HEK293 (cell line): ENCODE results near the gene FXR1.

Experiments
- CTCF ChIA-PET: fragments of 350-600 bp; formaldehyde crosslinking; extraction: SDS; loops from one replicate; lab custom pipeline; 2021; ENCODE audit warnings: antibody characterized with exemption; lab: Yijun Ruan, JAX
- POLR2A ChIA-PET: fragments of 300-600 bp; formaldehyde crosslinking; extraction: SDS; loops from one replicate; lab custom pipeline; 2020; ENCODE audit warnings: antibody characterized with exemption, inconsistent platforms; lab: Yijun Ruan, JAX
- H3K27ac ChIP-seq: fragments of 200-500 bp; sonication (Bioruptor generic); 2 replicates; pipeline ENCODE4 v1.5.1; 2014; ENCODE audit warnings: low read depth, low read length, control low read depth, inconsistent platforms; ENCODE audit errors: extremely low read depth
- H3K36me3 ChIP-seq, 2 experiments: fragments of 200-500 bp in 1 of 2; sonication (Bioruptor generic) in 1 of 2; 1 replicate in 1 of 2; 2 replicates in 1 of 2; pipeline ENCODE4 v1.5.1; 2014 to 2017; ENCODE audit warnings: inconsistent platforms in 2 of 2, low read length in 2 of 2; ENCODE audit not compliant: control insufficient read depth in 2 of 2, insufficient read depth in 1 of 2
- H3K4me1 ChIP-seq: fragments of 200-500 bp; sonication (Bioruptor generic); 2 replicates; pipeline ENCODE4 v1.5.1; 2014; ENCODE audit warnings: mild to moderate bottlenecking, low read length, inconsistent platforms; ENCODE audit not compliant: control insufficient read depth, insufficient read depth
- H3K4me3 ChIP-seq: 2 replicates; pipeline ENCODE4 v1.5.1; 2011; ENCODE audit warnings: low read depth, mild to moderate bottlenecking, control low read depth, low read length, moderate library complexity
- H3K9me3 ChIP-seq: fragments of 200-500 bp; sonication (Bioruptor generic); 2 replicates; pipeline ENCODE4 v1.5.1; 2014; ENCODE audit warnings: low read depth, low read length, inconsistent platforms; ENCODE audit not compliant: control insufficient read depth, insufficient read depth
- OSR2 ChIP-seq: fragments of 450-650 bp; formaldehyde crosslinking; IDR thresholded peaks from 2 replicates; pipeline ENCODE4 v1.5.1; 2016; ENCODE audit warnings: missing biosample characterization, missing genetic modification characterization
- ZNF292 ChIP-seq: fragments of 450-650 bp; formaldehyde crosslinking; IDR thresholded peaks from 2 replicates; pipeline ENCODE4 v1.5.1; 2016; ENCODE audit warnings: low read depth, missing biosample characterization, missing genetic modification characterization, borderline replicate concordance
- ZNF366 ChIP-seq: fragments of 450-650 bp; formaldehyde crosslinking; conservative IDR thresholded peaks from 2 replicates; pipeline ENCODE4 v1.5.1; 2016; ENCODE audit warnings: missing biosample characterization, missing genetic modification characterization
- ZNF501 ChIP-seq: fragments of 450-650 bp; formaldehyde crosslinking; IDR thresholded peaks from 2 replicates; pipeline ENCODE4 v1.5.1; 2016; ENCODE audit warnings: missing biosample characterization, missing genetic modification characterization
- ZNF530 ChIP-seq: fragments of 450-650 bp; formaldehyde crosslinking; IDR thresholded peaks from 2 replicates; pipeline ENCODE4 v1.5.1; 2016; ENCODE audit warnings: low read depth, missing biosample characterization, missing genetic modification characterization
- ZNF610 ChIP-seq: fragments of 450-650 bp; formaldehyde crosslinking; IDR thresholded peaks from 2 replicates; pipeline ENCODE4 v1.5.1; 2016; ENCODE audit warnings: missing biosample characterization, missing genetic modification characterization, borderline replicate concordance
- ZNF654 ChIP-seq: fragments of 450-650 bp; formaldehyde crosslinking; IDR thresholded peaks from 2 replicates; pipeline ENCODE4 v1.5.1; 2016; ENCODE audit warnings: low read depth, missing biosample characterization, missing genetic modification characterization
- ZNF785 ChIP-seq: fragments of 450-650 bp; formaldehyde crosslinking; IDR thresholded peaks from 2 replicates; pipeline ENCODE4 v1.5.1; 2016; ENCODE audit warnings: missing biosample characterization, missing genetic modification characterization
- ZNF837 ChIP-seq: fragments of 450-650 bp; formaldehyde crosslinking; IDR thresholded peaks from 2 replicates; pipeline ENCODE4 v1.5.1; 2016; ENCODE audit warnings: missing biosample characterization, missing genetic modification characterization
- TF ChIP-seq, protein P1 (sequence below): fragments of 450-650 bp; formaldehyde crosslinking; IDR thresholded peaks from 2 replicates; pipeline ENCODE4 v1.5.1; 2016; ENCODE audit warnings: missing biosample characterization, missing genetic modification characterization, low read depth
- TF ChIP-seq, protein P2 (sequence below): sonication (generic); formaldehyde crosslinking; IDR thresholded peaks from 2 replicates; pipeline ENCODE4 v1.8.1; 2022; ENCODE audit warnings: mild to moderate bottlenecking, moderate library complexity, missing genetic modification reagents
- TF ChIP-seq, protein P3 (sequence below): fragments of 450-650 bp; formaldehyde crosslinking; IDR thresholded peaks from 2 replicates; pipeline ENCODE4 v1.5.1; 2016; ENCODE audit warnings: missing biosample characterization, missing genetic modification characterization, borderline replicate concordance
- TF ChIP-seq, protein P4 (sequence below): fragments of 450-650 bp; formaldehyde crosslinking; IDR thresholded peaks from 2 replicates; pipeline ENCODE4 v1.5.1; 2016; ENCODE audit warnings: missing biosample characterization, missing genetic modification characterization, borderline replicate concordance

FXR1 gene

DNA sequence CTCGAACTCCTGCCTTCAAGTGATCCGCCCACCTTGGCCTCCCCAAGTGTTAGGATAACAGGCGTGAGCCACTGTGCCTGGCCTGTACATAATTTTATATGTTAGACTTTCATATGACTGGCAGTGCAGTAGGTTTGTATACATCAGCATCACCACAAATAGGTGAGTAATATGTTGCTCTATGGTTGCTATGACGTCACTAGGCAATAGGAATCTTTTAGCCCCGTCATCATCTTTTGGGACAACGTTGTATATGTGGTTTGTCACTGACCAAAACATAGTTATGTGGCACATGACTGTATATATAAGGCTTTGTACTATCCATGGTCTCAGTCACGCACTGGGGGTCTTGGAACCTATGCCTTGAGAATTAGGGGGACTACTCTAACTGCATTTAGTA, 94.1 kb downstream of the FXR1 start:
- no peak overlapping the region for H3K4me3 ChIP-seq
- H3K4me1 ChIP-seq = no peaks in the 10 kb centered on the region
- ChIA-PET CTCF (no interaction called here), POLR2A (no interaction called here)
- H3K36me3 ChIP-seq = no peaks in the 10 kb centered on the region
- H3K27ac ChIP-seq = no peak overlapping the region
- H3K9me3 ChIP-seq = no peaks in the 10 kb centered on the region
- TF ChIP-seq ZNF366 (tag by site-specific recombination) (no peak), ZNF530 (tag by site-specific recombination) (no peak)
- TF ChIP-seq, protein P1, sequence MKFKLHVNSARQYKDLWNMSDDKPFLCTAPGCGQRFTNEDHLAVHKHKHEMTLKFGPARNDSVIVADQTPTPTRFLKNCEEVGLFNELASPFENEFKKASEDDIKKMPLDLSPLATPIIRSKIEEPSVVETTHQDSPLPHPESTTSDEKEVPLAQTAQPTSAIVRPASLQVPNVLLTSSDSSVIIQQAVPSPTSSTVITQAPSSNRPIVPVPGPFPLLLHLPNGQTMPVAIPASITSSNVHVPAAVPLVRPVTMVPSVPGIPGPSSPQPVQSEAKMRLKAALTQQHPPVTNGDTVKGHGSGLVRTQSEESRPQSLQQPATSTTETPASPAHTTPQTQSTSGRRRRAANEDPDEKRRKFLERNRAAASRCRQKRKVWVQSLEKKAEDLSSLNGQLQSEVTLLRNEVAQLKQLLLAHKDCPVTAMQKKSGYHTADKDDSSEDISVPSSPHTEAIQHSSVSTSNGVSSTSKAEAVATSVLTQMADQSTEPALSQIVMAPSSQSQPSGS (tag by site-specific recombination) = 0 out of 2 replicates have a peak, but pooled peaks have one; percentile 19
- TF ChIP-seq, protein P2, sequence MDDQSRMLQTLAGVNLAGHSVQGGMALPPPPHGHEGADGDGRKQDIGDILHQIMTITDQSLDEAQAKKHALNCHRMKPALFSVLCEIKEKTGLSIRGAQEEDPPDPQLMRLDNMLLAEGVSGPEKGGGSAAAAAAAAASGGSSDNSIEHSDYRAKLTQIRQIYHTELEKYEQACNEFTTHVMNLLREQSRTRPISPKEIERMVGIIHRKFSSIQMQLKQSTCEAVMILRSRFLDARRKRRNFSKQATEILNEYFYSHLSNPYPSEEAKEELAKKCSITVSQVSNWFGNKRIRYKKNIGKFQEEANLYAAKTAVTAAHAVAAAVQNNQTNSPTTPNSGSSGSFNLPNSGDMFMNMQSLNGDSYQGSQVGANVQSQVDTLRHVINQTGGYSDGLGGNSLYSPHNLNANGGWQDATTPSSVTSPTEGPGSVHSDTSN (CRISPR knock-in tag) = no peak

DNA sequence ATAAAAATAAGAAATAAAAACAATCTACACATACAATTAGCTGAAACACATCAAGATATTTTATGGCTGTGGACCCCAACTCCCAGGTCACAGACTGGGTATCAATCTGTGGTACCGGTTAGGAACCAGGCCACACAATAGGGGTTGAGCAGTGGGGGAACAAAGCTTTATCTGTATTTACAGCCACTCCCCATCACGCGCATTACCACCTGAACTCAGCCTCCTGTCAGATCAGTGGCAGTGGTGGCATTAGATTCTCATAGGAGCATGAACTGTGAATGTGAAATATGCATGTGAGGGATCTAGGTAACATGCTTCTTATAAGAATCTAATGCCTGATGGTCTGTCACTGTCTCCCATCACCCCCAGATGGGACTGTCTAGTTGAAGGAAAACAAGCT, 94.8 kb downstream of the FXR1 start:
- Histone ChIP-seq H3K4me1 (no peaks in the 10 kb centered on the region), H3K4me3 (no peak overlapping the region), H3K27ac (no peak overlapping the region), H3K36me3 (no peaks in the 10 kb centered on the region), H3K9me3 (no peaks in the 10 kb centered on the region)
- CTCF ChIA-PET = no interaction called here
- TF ChIP-seq ZNF654 (no peak), ZNF292 (tag by site-specific recombination) (no peak), ZNF610 (tag by site-specific recombination) (peak; percentile 91), ZNF785 (tag by site-specific recombination) (no peak), ZNF837 (no peak), OSR2 (no peak), ZNF501 (tag by site-specific recombination) (no peak)
- TF ChIP-seq, protein P3, sequence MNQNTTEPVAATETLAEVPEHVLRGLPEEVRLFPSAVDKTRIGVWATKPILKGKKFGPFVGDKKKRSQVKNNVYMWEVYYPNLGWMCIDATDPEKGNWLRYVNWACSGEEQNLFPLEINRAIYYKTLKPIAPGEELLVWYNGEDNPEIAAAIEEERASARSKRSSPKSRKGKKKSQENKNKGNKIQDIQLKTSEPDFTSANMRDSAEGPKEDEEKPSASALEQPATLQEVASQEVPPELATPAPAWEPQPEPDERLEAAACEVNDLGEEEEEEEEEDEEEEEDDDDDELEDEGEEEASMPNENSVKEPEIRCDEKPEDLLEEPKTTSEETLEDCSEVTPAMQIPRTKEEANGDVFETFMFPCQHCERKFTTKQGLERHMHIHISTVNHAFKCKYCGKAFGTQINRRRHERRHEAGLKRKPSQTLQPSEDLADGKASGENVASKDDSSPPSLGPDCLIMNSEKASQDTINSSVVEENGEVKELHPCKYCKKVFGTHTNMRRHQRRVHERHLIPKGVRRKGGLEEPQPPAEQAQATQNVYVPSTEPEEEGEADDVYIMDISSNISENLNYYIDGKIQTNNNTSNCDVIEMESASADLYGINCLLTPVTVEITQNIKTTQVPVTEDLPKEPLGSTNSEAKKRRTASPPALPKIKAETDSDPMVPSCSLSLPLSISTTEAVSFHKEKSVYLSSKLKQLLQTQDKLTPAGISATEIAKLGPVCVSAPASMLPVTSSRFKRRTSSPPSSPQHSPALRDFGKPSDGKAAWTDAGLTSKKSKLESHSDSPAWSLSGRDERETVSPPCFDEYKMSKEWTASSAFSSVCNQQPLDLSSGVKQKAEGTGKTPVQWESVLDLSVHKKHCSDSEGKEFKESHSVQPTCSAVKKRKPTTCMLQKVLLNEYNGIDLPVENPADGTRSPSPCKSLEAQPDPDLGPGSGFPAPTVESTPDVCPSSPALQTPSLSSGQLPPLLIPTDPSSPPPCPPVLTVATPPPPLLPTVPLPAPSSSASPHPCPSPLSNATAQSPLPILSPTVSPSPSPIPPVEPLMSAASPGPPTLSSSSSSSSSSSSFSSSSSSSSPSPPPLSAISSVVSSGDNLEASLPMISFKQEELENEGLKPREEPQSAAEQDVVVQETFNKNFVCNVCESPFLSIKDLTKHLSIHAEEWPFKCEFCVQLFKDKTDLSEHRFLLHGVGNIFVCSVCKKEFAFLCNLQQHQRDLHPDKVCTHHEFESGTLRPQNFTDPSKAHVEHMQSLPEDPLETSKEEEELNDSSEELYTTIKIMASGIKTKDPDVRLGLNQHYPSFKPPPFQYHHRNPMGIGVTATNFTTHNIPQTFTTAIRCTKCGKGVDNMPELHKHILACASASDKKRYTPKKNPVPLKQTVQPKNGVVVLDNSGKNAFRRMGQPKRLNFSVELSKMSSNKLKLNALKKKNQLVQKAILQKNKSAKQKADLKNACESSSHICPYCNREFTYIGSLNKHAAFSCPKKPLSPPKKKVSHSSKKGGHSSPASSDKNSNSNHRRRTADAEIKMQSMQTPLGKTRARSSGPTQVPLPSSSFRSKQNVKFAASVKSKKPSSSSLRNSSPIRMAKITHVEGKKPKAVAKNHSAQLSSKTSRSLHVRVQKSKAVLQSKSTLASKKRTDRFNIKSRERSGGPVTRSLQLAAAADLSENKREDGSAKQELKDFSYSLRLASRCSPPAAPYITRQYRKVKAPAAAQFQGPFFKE = no peak
- TF ChIP-seq, protein P4, sequence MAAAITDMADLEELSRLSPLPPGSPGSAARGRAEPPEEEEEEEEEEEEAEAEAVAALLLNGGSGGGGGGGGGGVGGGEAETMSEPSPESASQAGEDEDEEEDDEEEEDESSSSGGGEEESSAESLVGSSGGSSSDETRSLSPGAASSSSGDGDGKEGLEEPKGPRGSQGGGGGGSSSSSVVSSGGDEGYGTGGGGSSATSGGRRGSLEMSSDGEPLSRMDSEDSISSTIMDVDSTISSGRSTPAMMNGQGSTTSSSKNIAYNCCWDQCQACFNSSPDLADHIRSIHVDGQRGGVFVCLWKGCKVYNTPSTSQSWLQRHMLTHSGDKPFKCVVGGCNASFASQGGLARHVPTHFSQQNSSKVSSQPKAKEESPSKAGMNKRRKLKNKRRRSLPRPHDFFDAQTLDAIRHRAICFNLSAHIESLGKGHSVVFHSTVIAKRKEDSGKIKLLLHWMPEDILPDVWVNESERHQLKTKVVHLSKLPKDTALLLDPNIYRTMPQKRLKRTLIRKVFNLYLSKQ = no peak
- POLR2A ChIA-PET = no interaction called here
